K562 (cell line): Measurements from ENCODE around the gene HSD17B10. TPM values are rescaled to one million over a fixed set of nuclear protein-coding genes. Genes with fewer than 3 reads are reported as not detected.
A peak's percentile ranks its signal among the peaks of the same experiment; 100 is the strongest.

Source experiments
- CEBPG ChIP-seq, 3 experiments: fragments of 200-800 bp in 1 of 3; sonication (Bioruptor generic) in 1 of 3; sonication (generic) in 1 of 3; formaldehyde crosslinking in 1 of 3; IDR thresholded peaks in 2 of 3; conservative IDR thresholded peaks in 1 of 3; 2 replicates each; pipeline versions ENCODE4 v1.6.1 to v1.8.0; 2016 to 2022; ENCODE audit warnings: missing compliant biosample characterization in 2 of 3, missing genetic modification characterization in 2 of 3, mild to moderate bottlenecking in 1 of 3, missing genetic modification reagents in 1 of 3
- LCOR ChIP-seq: sonication (generic); formaldehyde crosslinking; IDR thresholded peaks from 2 replicates; pipeline ENCODE4 v1.8.0; 2022; ENCODE audit warnings: mild to moderate bottlenecking, missing genetic modification reagents
- MEIS2 ChIP-seq: fragments of 450-650 bp; IDR thresholded peaks from 2 replicates; pipeline ENCODE4 v1.6.1; 2014; ENCODE audit warnings: mild to moderate bottlenecking; ENCODE audit not compliant: partially characterized antibody
- MTF1 ChIP-seq: fragments of 250-450 bp; sonication (Bioruptor Pico); IDR thresholded peaks from 2 replicates; pipeline ENCODE4 v1.9.0; 2021; ENCODE audit warnings: moderate library complexity, mild to moderate bottlenecking, inconsistent platforms, borderline replicate concordance
- SAFB ChIP-seq: fragments of 200-400 bp; formaldehyde crosslinking; IDR thresholded peaks from 2 replicates; pipeline ENCODE4 v1.6.1; 2017; ENCODE audit warnings: low read depth, low read length, borderline replicate concordance
- SNIP1 ChIP-seq: fragments of 450-650 bp; IDR thresholded peaks from 2 replicates; pipeline ENCODE4 v1.7.1; 2017; ENCODE audit warnings: low read depth, mild to moderate bottlenecking
- U2AF2 ChIP-seq: fragments of 200-400 bp; formaldehyde crosslinking; optimal IDR thresholded peaks from 2 replicates; pipeline ENCODE3; 2017; ENCODE audit warnings: low read depth, mild to moderate bottlenecking, low read length
- ZBTB17 ChIP-seq: fragments of 450-650 bp; formaldehyde crosslinking; IDR thresholded peaks from 2 replicates; pipeline ENCODE4 v1.4.0; 2020; ENCODE audit warnings: mild to moderate bottlenecking
- polyA plus RNA-seq, 8 experiments: library from polyadenylated mRNA; depleted of rRNA in 4 of 8; stranded (reverse) in 5 of 8; unstranded in 3 of 8; fragments of >200 nt; fragmentation: Nextera tagmentation in 2 of 8; fragmentation: Illumina TruSeq in 1 of 8; extraction: Ambion mirVana in 2 of 8; extraction: Trizol in 1 of 8; gene quantifications; 2 replicates each; pipeline versions ENCODE4 v1.2.1 to v1.2.3, GENCODE V29; 2011 to 2014; ENCODE audit warnings: inconsistent platforms in 1 of 8, missing spikeins in 1 of 8
- total RNA-seq, 7 experiments: library from RNA; depleted of rRNA in 6 of 7; stranded (reverse); fragments of >200 nt in 6 of 7; fragmentation: Illumina TruSeq in 2 of 7; extraction: Trizol in 2 of 7; gene quantifications; 2 replicates each; pipeline versions ENCODE4 v1.2.1 to v1.2.3, GENCODE V29; 2011 to 2021; ENCODE audit warnings: low replicate concordance in 1 of 7
- TF ChIP-seq, protein P1 (sequence below): fragments of 450-650 bp; IDR thresholded peaks from 2 replicates; pipeline ENCODE4 v1.6.1; 2016
- TF ChIP-seq, protein P2 (sequence below), 2 experiments: fragments of 450-650 bp; IDR thresholded peaks; 2 replicates each; pipeline ENCODE4 v1.6.1; 2016
- TF ChIP-seq, protein P3 (sequence below): fragments of 200-800 bp; sonication (Bioruptor generic); IDR thresholded peaks from 2 replicates; pipeline ENCODE4 v1.6.1; 2017; ENCODE audit warnings: missing genetic modification characterization, missing compliant biosample characterization
- TF ChIP-seq, protein P4 (sequence below): fragments of 450-650 bp; conservative IDR thresholded peaks from 2 replicates; pipeline ENCODE4 v1.6.1; 2016; ENCODE audit warnings: missing genetic modification characterization, low read depth, mild to moderate bottlenecking, missing compliant biosample characterization, moderate library complexity
- TF ChIP-seq, protein P5 (sequence below): sonication (generic); formaldehyde crosslinking; IDR thresholded peaks from 2 replicates; pipeline ENCODE4 v1.8.1; 2022; ENCODE audit warnings: missing genetic modification reagents
- TF ChIP-seq, protein P6 (sequence below): IDR thresholded peaks from 2 replicates; pipeline ENCODE4 v1.6.1; 2012; ENCODE audit warnings: low read depth, low read length, improper control_type of control experiment, borderline replicate concordance
- TF ChIP-seq, protein P7 (sequence below): IDR thresholded peaks from 2 replicates; pipeline ENCODE4 v1.6.1; 2011; ENCODE audit warnings: borderline replicate concordance, low read depth, mild to moderate bottlenecking, moderate library complexity, low read length; ENCODE audit not compliant: insufficient read depth, poor library complexity, severe bottlenecking

The HSD17B10 gene
- total and polyA plus RNA-seq, 9 of the 15 experiments (the other 6 are each of a cell fraction or from before 2014, with no cell fraction given): 45.3 to 221 (median 186) TPM

DNA sequence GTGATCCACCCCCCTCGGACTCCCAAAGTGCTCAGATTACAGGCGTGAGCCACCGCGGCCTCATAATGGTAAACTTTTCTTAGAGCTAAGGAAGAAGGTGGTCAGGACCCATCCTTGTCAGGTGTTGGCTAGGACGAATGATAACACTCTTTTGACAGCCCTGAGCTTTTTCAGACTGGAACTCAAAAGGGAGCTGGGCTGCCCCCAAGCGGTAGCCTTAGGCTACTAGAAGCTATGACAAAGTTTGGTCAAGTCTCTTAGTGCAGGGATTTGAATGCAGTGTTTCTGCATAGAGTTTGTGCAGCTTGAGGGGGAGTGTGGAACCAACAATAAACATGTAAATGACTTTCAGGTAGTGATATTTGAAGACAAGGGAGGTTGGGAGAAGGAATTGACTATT lies 11.8 kb upstream of the HSD17B10 start (continued):
- TF ChIP-seq ZBTB17 (CRISPR knock-in tag) (no peak), SNIP1 (no peak), MEIS2 (peak; percentile 24), SAFB (no peak), U2AF2 (no peak), MTF1 (CRISPR knock-in tag) (no peak), LCOR (CRISPR knock-in tag) (no peak), CEBPG (CRISPR knock-in tag; IDR thresholded peaks at IDR 0.05) (no peak), CEBPG (tag; conservative IDR thresholded peaks at IDR 0.05 in 1 of 2, IDR thresholded peaks at IDR 0.05 in 1 of 2) (no peak)
- TF ChIP-seq, protein P1, sequence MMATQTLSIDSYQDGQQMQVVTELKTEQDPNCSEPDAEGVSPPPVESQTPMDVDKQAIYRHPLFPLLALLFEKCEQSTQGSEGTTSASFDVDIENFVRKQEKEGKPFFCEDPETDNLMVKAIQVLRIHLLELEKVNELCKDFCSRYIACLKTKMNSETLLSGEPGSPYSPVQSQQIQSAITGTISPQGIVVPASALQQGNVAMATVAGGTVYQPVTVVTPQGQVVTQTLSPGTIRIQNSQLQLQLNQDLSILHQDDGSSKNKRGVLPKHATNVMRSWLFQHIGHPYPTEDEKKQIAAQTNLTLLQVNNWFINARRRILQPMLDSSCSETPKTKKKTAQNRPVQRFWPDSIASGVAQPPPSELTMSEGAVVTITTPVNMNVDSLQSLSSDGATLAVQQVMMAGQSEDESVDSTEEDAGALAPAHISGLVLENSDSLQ: peak; percentile 31; the same call in 1 of the 2 replicates
- TF ChIP-seq, protein P2, sequence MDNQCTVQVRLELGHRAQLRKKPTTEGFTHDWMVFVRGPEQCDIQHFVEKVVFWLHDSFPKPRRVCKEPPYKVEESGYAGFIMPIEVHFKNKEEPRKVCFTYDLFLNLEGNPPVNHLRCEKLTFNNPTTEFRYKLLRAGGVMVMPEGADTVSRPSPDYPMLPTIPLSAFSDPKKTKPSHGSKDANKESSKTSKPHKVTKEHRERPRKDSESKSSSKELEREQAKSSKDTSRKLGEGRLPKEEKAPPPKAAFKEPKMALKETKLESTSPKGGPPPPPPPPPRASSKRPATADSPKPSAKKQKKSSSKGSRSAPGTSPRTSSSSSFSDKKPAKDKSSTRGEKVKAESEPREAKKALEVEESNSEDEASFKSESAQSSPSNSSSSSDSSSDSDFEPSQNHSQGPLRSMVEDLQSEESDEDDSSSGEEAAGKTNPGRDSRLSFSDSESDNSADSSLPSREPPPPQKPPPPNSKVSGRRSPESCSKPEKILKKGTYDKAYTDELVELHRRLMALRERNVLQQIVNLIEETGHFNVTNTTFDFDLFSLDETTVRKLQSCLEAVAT (IDR thresholded peaks at IDR 0.05): no peak
- TF ChIP-seq, protein P3, sequence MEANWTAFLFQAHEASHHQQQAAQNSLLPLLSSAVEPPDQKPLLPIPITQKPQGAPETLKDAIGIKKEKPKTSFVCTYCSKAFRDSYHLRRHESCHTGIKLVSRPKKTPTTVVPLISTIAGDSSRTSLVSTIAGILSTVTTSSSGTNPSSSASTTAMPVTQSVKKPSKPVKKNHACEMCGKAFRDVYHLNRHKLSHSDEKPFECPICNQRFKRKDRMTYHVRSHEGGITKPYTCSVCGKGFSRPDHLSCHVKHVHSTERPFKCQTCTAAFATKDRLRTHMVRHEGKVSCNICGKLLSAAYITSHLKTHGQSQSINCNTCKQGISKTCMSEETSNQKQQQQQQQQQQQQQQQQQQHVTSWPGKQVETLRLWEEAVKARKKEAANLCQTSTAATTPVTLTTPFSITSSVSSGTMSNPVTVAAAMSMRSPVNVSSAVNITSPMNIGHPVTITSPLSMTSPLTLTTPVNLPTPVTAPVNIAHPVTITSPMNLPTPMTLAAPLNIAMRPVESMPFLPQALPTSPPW: no peak
- TF ChIP-seq, protein P4, sequence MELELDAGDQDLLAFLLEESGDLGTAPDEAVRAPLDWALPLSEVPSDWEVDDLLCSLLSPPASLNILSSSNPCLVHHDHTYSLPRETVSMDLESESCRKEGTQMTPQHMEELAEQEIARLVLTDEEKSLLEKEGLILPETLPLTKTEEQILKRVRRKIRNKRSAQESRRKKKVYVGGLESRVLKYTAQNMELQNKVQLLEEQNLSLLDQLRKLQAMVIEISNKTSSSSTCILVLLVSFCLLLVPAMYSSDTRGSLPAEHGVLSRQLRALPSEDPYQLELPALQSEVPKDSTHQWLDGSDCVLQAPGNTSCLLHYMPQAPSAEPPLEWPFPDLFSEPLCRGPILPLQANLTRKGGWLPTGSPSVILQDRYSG (tag): no peak
- TF ChIP-seq, protein P5, sequence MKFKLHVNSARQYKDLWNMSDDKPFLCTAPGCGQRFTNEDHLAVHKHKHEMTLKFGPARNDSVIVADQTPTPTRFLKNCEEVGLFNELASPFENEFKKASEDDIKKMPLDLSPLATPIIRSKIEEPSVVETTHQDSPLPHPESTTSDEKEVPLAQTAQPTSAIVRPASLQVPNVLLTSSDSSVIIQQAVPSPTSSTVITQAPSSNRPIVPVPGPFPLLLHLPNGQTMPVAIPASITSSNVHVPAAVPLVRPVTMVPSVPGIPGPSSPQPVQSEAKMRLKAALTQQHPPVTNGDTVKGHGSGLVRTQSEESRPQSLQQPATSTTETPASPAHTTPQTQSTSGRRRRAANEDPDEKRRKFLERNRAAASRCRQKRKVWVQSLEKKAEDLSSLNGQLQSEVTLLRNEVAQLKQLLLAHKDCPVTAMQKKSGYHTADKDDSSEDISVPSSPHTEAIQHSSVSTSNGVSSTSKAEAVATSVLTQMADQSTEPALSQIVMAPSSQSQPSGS (CRISPR knock-in tag): no peak
- TF ChIP-seq, protein P6, sequence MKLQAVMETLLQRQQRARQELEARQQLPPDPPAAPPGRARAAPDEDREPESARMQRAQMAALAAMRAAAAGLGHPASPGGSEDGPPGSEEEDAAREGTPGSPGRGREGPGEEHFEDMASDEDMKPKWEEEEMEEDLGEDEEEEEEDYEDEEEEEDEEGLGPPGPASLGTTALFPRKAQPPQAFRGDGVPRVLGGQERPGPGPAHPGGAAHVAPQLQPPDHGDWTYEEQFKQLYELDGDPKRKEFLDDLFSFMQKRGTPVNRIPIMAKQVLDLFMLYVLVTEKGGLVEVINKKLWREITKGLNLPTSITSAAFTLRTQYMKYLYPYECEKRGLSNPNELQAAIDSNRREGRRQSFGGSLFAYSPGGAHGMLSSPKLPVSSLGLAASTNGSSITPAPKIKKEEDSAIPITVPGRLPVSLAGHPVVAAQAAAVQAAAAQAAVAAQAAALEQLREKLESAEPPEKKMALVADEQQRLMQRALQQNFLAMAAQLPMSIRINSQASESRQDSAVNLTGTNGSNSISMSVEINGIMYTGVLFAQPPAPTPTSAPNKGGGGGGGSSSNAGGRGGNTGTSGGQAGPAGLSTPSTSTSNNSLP: no peak
- TF ChIP-seq, protein P7, sequence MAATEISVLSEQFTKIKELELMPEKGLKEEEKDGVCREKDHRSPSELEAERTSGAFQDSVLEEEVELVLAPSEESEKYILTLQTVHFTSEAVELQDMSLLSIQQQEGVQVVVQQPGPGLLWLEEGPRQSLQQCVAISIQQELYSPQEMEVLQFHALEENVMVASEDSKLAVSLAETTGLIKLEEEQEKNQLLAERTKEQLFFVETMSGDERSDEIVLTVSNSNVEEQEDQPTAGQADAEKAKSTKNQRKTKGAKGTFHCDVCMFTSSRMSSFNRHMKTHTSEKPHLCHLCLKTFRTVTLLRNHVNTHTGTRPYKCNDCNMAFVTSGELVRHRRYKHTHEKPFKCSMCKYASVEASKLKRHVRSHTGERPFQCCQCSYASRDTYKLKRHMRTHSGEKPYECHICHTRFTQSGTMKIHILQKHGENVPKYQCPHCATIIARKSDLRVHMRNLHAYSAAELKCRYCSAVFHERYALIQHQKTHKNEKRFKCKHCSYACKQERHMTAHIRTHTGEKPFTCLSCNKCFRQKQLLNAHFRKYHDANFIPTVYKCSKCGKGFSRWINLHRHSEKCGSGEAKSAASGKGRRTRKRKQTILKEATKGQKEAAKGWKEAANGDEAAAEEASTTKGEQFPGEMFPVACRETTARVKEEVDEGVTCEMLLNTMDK: peak; percentile 34
